Effector CD4-positive, alpha-beta T cell (primary cell): Measurements from ENCODE around the gene KLHL8.
A peak's percentile ranks its signal among the peaks of the same experiment; 100 is the strongest.
"Not testable (repeated sequence)": the region's sequence is repeated elsewhere in the genome, so short reads cannot be mapped to it uniquely, and the experiment has no call there.

ENCODE experiments used
- DNase-seq: peaks from one replicate; pipeline ENCODE4 v3.0.0-alpha.2; 2020

KLHL8 gene

DNA sequence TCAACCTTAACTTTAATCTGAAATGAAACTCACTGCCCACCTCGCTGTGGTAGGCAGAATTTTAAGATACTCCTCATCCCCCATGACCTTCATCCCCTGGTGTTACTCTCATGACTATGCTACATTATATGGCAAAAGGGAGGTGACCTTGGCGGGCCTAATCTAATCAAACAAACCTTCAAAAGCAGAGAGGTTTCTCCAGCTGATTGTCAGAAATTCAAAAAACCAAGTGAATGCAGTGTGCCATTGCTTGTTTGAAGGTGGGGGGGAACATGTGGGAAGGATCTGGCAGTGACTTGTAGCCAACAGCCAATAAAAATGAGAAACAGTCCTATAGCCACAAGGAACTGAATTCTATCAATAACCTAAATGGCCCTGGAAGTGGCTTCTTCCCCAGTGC is 48.5 kb downstream of the KLHL8 start:
- DNase-seq = no peak

DNA sequence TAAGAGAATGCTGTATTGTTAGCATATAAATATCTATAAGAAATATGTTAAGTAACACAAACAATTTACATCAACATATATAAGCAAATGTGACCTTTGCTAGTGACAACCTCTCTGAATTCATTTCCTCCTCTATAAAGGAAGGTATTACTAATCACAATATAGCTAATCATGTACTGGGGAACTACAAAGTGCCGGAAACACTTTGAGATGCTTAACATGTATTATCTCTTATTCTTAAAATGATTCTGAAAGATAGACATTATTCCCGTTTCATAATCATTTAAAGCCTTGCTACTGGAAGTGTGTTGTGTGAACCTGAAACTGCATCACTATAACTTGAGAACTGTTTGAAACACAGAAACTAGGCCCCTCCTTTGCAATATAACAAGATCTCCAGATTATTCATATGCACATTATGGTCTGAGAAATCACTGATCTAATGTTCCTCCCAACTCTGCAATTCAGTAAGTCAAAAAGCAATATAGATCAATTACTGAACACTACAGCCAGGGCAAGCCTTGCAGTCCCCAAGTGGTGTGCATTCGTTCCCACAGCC is 54.0 kb downstream of the KLHL8 start:
- DNase-seq = no peak

DNA sequence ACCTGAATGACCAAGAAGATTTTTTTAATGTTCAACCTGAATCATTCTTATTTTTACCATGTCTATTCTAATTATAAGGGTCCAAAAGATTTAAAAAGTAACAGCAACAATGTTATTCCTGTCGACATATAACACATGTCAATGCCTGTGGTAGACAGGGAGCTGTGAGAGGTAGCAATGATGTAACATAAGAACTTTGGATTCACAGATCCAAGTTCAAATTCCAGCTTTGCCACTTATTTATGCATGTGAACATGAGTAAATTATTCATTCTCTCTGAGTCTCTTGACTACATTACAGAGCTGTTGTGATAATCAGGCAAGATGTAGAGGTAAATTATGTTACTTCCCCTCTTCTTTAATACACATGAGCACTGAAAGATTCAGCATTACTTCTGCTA is 54.5 kb downstream of the KLHL8 start:
- no peak for DNase-seq

DNA sequence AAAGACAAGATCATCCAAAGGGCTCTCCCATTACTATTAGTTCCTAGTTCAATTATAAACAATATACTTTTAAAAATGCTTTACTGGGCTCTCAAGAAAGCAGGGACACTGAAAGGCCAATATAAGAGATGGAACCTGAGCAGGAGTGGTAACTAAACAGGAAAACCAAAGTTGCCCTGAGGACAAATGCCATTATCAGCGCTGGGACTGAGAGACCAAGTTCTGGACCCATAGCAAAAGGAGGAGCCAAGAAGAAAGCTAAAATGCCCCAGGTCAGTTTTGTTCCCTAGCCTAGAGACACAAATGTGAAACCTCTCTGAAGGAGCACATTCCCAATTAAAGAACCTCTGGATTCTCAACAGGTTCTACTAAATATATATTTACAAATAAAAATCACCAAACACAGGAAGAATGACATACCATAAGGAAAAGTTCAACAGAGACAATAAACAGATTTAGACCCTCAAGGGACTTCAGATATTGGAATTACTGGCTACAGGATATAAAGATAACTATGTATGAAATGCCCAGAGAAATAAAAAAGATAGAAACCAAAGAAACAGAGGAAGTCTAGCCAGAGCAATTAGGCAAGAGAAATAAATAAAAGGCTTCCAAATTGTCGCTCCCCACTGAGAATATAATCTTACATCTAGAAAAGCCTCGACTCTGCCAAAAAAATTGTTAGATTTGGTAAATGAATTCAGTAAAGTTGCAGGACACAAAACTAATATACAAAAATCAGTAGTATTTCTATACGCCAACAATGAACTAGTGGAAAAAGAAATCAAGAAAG is 67.1 kb downstream of the KLHL8 start:
- DNase-seq = no peak

DNA sequence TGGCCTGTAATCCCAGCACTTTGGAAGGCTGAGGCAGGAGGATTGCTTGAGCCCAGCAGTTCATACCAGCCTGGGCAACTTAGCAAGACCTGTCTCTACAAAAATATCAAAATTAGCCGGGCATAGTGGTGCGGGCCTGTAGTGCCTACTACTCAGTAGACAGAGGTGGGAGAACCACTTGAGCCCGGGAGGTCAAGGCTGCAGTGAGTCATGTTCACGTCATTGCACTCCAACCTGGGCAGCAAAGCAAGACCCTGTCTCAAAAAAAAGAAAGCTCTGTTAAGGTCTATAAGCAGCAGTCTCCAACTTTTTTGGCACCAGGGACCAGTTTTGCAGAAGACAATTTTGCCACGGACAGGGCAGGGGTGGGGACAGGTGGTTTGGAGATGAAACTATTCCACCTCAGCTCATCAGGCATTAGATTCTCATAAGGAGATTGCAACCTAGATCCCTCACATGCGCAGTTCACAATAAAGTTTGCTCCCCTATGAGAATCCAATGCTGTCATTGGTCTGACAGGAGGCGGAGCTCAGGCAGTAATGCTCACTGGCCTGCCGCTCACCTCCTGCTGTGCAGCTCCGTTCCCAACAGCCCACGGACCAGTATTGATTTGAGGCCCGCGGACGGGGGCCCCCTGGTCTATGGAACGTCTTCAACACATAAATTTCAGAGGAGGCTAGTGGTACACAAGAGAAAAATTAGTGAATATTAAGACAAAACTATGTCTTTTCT is 67.9 kb downstream of the KLHL8 start:
- no peak for DNase-seq

DNA sequence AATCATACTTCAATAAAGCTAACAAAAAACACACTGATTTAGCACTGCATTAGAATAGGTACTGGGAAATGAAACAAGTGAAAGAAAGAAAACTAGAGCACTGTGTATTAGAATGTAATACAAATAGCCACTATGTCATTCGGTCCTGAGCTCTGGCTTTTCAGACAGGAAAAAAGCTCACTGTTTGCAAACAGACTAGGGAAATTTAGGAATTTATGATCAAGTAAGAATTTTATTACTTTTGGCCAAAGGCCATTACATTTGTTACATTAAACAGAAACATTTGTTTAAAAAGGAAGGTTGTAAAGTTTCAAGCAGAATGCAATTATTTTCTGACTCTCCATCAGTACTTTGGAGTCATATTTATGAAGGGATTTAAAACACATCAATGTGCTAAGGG is 68.7 kb downstream of the KLHL8 start:
- DNase-seq = no peak

DNA sequence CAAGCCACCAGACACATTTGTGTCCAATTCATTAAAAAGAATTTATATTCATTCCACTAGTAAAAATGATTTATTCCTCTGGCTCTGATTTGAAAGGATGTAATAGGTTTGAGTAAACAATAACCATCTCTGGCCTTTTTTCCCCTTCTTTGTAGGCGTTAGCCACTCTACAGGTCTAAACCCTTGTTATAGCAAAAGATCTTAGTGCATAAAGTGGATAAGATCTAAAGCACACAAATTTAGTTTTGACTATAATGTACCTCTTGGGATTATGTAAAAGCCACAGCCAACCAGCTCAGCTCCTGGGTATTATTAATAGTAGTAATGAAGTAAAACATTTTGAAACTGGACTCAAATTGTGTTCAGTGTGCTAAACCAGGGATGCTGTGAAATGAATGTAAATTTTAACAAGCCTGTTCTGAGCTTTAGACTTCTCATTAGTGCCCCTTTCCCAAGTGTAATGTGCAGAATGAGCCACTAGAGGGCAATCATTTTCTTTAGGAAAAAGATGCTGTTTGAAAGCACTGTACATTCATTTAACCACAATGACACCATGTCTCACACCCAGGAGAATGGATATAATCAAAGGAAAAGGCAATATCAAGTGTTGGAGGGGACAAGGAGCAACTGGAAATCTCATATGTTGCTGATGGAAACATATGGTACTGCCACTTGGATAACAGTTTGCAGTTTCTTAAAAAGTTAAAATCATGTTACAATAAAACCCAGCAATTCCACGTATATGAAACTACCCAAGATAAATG is 69.7 kb downstream of the KLHL8 start:
- DNase-seq = peak; percentile 55

DNA sequence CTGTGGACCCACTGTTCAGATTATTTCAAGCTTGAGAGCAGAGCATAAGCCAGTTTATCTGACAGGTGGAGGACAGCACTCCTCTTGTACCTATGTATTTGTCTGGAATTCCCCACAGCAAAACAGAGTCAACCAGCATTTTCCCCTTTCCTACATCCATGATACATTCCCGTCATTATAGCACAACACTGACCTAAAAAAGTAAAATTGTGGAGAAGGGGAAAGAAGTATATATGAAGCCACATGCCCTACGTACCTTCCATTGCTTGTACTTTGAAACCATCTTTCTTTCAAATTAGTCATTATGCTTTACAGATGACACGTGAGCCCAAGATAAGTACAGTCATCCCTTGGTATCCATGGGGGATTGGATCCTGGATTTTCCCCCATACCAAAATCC is 73.3 kb downstream of the KLHL8 start:
- no peak for DNase-seq

DNA sequence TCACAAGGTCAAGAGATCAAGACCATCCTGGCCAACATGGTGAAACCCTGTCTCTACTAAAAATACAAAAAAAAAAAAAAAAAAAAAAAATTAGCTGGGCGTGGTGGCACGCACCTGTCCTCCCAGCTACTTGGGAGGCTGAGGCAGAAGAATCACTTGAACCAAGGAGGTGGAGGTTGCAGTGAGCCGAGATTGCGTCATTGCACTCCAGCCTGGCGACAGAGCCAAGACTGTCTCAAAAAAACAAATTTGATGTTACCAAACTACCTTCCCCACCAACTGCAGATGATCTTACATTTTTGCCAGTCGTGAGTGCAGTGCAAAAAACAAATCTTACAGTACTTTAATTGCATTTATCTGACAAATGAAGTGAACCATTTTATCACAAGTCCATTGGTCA is 74.5 kb downstream of the KLHL8 start:
- DNase-seq = not testable (repeated sequence)

DNA sequence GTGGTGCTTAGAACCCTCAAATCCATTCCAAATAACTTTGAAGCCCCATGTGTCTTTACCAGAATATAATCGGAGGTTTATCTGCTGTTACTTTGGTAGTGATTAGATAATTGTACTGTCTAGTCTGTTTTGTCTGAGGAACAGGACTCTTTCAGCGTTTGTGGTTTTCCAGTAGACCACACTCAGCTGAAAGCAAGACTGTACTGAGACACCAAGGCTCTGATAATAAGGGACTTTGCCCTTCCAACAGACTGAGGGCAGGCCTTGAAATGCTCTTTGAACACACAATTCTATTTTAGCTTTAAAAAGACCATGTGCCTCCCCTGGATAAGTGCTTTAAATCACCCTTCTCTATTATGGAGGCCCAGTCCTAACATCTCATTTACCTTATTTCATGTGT is 76.1 kb downstream of the KLHL8 start:
- no peak for DNase-seq

DNA sequence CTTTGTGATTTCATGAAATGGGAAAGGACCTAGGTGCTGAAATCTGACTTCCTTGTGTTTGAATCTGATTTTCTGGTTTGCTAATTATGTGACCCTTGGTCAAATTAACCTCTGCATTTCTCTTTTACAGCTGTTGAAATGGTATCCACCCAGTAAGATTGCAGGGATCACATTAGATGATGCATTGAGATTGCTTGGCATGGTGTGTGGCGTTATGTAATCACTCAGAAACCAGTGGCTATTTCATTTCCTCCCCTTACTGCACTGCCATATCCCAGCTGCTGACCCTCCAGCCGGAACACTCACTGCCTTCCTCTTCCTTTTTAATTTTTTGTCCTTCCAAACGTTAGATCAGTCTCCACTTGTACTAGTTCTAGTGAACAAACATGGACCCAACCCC is 79.0 kb downstream of the KLHL8 start:
- no peak for DNase-seq

DNA sequence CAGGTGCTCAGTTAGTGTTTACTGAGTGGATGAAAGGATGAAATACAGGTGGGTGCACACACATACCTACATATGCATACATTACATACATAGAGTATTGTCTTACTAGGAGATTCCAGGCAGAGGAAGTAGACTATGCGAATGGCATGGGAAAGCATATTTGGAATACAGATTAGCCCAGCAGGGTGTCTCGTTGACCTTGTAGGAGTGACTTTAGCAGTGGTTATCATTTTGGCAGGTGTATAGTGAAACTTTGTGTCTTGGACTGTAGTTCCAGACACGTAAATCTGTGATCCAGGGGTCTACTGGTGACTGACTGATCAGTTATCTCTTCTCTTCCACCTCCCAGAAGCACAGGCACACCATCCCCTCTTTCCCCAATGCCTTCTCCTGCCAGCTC is 86.3 kb downstream of the KLHL8 start:
- no peak for DNase-seq

DNA sequence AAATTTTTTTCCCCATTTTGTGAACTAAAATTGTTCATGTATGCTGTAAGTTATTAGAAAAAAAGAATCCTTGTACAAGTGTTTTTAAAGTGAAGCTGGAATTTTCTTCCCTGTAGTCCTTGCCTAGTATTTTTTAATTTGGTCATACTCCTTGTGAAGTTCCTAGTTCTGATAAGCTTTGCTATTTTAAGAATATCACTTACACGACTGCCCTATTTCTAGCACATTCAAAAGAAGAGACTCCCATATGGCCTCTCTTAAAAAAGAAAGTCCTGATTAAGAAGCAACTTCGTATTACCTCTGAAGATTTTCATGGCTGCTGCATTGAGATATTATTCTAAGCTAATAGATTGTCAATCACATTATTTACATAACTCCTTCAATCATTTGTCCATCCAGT is 87.2 kb downstream of the KLHL8 start:
- DNase-seq = no peak

DNA sequence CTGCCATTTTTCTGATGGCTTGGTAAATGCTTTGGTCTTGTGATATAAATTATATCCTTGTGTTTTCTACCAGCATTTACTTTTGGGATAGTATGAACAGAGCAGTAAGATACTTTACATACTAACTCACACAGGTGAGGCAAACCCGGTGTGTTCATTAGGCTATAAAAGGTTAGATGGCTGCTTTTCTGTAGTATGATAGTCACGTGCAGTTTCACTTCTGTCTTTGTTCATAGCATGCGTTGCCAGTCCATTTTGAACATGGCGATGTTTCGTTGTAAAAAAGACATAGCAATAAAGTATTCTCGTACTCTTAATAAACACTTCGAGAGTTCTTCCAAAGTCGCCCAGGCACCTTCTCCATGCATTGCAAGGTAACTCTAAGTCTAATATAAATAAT is 88.4 kb downstream of the KLHL8 start:
- no peak for DNase-seq

DNA sequence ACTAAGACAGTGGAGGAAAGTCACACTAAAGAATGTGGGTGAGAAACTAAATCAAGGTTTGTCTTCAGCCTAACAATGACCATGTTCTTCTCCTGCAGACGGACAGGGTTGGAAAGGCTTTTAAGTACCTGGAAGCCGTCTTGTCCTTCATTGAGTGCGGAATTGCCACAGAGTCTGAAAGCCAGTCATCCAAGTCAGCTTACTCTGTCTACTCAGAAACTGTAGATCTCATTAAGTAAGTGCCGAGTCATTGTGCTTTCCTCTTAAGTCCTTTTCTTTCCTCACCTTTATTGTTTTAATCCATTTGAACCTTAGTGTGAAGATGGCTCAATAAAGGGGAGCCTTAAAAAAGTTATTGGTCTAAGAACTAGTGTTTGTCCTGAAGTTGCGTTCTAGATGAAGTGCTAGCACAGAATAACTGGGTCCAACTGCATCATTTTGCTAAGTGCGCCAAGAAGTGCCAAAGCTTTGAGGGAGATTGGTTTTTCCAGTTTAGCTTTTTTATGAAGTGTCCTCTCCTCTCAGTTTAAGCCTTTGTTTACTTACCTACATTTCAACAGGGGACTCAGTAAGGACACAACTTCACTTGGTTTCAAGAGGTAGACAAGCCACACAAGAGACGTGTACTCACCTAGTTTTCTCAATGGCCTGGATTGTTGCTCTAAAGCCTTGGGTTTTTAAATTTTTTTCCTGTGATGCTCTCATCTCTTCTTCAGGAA is 89.3 kb downstream of the KLHL8 start:
- no peak for DNase-seq

DNA sequence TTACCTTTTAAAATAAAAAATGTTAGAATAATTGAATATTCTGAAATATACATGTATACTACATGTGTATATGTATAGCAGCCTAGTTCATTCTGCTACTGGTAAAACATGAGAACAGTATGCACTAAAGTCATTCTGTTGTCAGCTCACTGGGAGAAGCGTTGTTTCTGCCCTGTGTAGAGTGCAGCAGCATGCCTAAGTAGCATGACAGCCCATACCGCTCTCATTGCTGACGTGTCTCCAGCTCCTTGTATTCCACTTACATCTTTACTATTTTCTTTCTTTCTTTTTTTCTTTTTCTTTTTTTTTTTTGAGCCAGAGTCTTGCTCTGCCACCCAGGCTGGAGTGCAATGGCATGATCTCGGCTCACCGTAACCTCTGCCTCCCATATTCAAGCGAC is 90.7 kb downstream of the KLHL8 start:
- DNase-seq = no peak

DNA sequence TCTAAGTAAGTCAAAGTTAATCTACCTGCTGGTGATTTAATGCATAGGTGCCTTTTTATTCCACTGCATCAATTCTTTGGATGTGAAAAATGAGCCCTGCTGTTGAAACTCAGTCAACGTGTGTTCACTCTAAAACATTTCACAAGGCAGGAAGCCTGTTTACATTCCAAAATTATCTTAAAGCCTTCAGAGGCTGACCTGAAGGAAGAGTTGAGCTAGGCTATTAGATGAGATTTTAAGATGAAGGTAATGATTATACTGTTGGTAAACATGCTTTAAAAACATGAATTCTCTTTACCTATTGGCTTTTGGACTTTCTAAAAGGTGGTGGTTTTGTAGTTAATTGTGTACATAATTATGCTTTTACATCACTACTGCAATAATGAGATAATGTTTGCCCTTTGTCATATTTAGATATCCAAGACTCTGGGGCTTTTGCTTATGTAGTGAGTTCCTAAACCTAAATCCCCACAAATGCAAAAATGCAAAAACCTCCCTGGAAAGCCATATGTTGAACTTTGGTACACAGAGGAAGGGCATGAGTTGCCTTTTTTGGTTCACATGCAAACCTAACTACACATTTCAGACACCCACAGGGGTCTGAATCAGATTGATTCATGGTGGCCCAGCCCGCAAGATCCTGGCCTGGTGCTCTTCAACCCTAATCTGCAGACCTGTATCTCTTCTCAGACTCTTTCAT is 92.3 kb downstream of the KLHL8 start:
- DNase-seq = no peak

DNA sequence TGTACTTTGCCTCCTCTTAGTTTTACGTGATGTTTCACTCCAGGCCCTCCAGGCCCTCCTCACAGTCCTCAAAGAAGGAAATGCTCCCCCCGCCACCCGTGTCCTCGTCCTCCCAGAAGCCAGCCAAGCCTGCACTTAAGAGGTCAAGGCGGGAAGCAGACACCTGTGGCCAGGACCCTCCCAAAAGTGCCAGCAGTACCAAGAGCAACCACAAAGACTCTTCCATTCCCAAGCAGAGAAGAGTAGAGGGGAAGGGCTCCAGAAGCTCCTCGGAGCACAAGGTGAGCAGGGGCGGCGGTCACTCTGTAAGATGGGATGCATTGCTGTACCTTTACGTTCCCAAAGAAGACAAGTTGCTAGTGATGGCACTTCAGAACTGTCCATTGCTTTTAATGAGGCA is 94.4 kb downstream of the KLHL8 start:
- DNase-seq = no peak

DNA sequence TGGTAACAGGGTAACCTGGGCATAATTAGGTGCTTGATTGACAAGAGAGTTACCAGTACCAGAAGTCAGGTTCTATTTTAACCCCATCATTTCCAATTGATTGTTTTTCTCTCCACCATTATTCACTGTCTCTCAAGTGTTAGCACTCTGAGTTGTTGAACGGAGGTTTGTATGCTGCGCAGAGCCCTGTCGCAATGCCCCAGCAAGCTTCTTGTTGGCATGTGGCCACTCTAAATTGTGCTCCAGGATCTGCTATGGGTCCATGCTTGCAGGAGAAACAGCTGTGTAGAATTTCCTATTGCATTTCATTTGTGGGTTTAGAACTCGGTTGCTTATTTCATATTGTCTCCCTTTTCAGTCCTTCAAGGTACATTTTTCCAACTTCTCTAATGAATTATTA is 98.2 kb downstream of the KLHL8 start:
- no peak for DNase-seq

DNA sequence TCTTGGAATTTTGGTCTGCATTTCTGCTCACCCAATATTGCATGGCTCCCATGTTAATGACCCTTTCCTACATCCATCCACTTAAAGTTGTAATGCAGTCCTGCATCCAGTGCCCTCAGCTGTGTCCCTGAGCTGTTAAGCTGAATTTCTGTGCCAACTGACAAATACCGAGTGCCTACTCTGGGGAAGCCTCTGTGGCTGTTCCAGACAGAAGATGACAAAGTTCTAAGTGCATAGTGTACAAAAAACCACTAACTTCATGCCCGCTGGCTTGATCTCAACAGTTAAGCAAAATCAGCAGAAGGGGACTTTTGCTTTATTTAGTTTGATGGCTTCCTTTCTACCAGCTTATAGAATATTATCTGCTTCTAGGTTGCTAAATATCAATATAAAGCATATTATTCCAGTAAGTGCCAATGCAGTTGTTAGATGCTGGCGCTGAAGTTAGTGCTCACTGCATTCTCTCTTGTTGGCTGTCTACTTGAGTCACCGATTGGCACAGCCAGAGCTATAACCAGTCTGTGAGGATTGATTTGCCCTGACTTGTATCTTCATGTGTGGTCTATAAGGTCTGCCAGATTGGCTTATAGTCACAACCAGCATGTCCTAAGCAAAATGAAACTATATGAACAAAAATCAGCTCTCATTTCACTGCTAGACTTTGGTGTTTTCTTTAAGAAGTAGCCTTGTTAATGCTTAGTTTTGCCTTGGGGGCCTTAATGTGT is 98.9 kb downstream of the KLHL8 start:
- no peak for DNase-seq

DNA sequence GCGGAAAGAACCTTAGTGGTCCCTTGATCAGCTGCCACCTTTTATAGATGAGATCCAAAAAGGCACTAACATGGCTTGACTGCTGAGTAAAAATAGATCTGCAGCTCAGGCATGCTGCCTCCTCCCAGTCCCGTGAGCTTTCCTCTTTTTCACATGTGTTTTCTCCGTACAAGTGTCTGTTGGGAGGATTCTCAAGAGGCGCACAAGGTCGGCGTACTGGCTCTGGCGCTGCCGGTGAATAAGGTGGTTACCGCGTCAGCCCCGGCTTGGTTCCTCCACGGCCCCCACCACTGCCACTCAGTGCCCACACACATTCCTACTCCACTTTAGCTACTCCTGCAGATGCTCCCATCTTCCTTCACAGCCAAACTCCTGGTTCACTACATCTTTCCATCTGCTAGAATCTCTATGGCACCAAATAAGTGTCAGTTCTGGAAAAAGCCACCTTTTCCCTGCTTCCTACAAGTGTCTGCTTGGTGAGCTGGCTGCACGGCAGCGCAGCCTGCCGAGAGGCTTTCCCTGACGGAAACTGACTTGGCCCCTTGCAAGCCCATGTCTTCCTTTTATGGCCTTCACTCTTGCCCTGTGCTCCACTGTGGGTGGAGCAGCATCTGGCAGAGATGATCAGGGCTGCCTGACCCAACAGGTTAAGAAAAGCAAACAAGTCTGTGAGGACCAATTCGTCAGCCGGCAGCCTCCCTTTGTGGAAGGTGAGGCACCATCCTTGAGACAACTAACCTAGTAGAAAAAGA is 99.8 kb downstream of the KLHL8 start:
- no peak for DNase-seq
